Measurements from ENCODE around the gene ADPRM.

DNA sequence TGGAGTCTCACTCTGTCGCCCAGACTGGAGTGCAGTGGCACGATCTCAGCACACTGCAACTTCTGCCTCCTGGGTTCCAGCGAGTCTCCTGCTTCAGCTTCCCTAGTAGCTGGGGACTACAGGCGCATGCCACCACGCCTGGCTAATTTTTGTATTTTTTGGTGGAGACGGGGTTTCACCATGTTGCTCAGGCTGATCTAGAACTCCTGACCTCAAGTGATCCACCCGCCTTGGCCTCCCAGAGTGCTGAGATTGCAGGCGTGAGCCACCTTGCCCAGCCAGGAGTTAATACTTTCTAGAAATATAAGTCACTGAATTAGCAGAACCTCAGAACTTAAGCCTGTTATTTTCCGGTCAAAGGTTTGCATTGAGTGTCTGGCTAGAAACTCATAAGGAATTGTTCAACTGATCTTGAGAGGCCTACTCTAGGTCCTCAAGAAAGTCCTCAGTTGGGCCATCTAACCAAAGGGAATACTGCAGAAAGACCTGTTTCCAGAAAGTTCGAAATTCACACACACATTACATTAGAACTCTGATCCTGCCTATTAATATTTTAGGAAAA, 31.0 kb downstream of the ADPRM start:
- TF ChIP-seq POLR2A (IDR thresholded peaks at IDR 0.05) = no peak
- TF ChIP-seq, protein P1, sequence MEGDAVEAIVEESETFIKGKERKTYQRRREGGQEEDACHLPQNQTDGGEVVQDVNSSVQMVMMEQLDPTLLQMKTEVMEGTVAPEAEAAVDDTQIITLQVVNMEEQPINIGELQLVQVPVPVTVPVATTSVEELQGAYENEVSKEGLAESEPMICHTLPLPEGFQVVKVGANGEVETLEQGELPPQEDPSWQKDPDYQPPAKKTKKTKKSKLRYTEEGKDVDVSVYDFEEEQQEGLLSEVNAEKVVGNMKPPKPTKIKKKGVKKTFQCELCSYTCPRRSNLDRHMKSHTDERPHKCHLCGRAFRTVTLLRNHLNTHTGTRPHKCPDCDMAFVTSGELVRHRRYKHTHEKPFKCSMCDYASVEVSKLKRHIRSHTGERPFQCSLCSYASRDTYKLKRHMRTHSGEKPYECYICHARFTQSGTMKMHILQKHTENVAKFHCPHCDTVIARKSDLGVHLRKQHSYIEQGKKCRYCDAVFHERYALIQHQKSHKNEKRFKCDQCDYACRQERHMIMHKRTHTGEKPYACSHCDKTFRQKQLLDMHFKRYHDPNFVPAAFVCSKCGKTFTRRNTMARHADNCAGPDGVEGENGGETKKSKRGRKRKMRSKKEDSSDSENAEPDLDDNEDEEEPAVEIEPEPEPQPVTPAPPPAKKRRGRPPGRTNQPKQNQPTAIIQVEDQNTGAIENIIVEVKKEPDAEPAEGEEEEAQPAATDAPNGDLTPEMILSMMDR (IDR thresholded peaks at IDR 0.05) = no peak
- TF ChIP-seq POLR2AphosphoS5 (IDR thresholded peaks at IDR 0.05) = no peak
- TF ChIP-seq EP300 (IDR thresholded peaks at IDR 0.05) = no peak

All from sigmoid colon (tissue), 4 donors.